H1 (cell line): Measurements from ENCODE around the gene IGF2BP3. TPM values are rescaled to one million over a fixed set of nuclear protein-coding genes. Genes with fewer than 3 reads are reported as not detected.
"Not testable (repeated sequence)": the region's sequence is repeated elsewhere in the genome, so short reads cannot be mapped to it uniquely, and the experiment has no call there.

Experiments used
- CTCF ChIA-PET: fragments of 300-600 bp; sonication (Branson Sonifier 250); formaldehyde crosslinking; loops from one replicate; lab custom pipeline; 2021; ENCODE audit not compliant: partially characterized antibody; lab: Charles Lee
- POLR2A ChIA-PET: fragments of 300-600 bp; sonication (Branson Sonifier 250); formaldehyde crosslinking; loops from one replicate; lab custom pipeline; 2021; ENCODE audit warnings: inconsistent platforms; ENCODE audit not compliant: partially characterized antibody; lab: Charles Lee
- DNase-seq, 2 experiments: peaks; one replicate each; pipeline versions ENCODE4 v3.0.0 to v3.0.0-alpha.2; 2010 to 2022; ENCODE audit warnings: low spot score in 2 of 2, low read depth in 1 of 2, mixed read lengths in 1 of 2
- FAIRE-seq: peaks from 2 replicates; lab custom pipeline; 2011; peaks lifted over from hg19 to GRCh38; lab: Jason Lieb, UNC
- H2AFZ ChIP-seq: 2 replicates; pipeline ENCODE4 v1.8.1; 2012; ENCODE audit warnings: low read length, inconsistent platforms
- H2AK5ac ChIP-seq: 2 replicates; pipeline ENCODE4 v1.6.1; 2013; ENCODE audit warnings: low read depth, low read length
- H2BK120ac ChIP-seq: replicated peaks from 2 replicates; pipeline ENCODE3; 2013; ENCODE audit warnings: low read depth, low read length, inconsistent platforms
- H2BK12ac ChIP-seq: 2 replicates; pipeline ENCODE4 v1.6.1; 2013; ENCODE audit warnings: low read depth, low read length
- H2BK15ac ChIP-seq: 2 replicates; pipeline ENCODE4 v1.6.1; 2013; ENCODE audit warnings: low read length
- H2BK20ac ChIP-seq: 2 replicates; pipeline ENCODE4 v1.6.1; 2013; ENCODE audit warnings: low read length
- H2BK5ac ChIP-seq: 2 replicates; pipeline ENCODE4 v1.6.1; 2013; ENCODE audit warnings: low read depth, low read length
- H3K14ac ChIP-seq: 2 replicates; pipeline ENCODE4 v1.6.1; 2013; ENCODE audit warnings: inconsistent platforms; ENCODE audit not compliant: insufficient read length
- H3K18ac ChIP-seq: 2 replicates; pipeline ENCODE4 v1.6.1; 2013; ENCODE audit warnings: low read length; ENCODE audit errors: extremely low read depth
- H3K23ac ChIP-seq: 2 replicates; pipeline ENCODE4 v1.6.1; 2013; ENCODE audit warnings: inconsistent platforms; ENCODE audit not compliant: insufficient read length
- H3K23me2 ChIP-seq: 2 replicates; pipeline ENCODE4 v1.6.1; 2013; ENCODE audit warnings: low read depth, low read length
- H3K27ac ChIP-seq: 2 replicates; pipeline ENCODE4 v1.6.1; 2011; ENCODE audit warnings: low read depth, low read length, inconsistent platforms
- H3K27me3 ChIP-seq, 4 experiments: replicated peaks in 1 of 4; 1 replicate in 1 of 4; 2 replicates in 3 of 4; pipeline versions ENCODE4 v1.6.1 to v1.8.1; 2011 to 2013; ENCODE audit warnings: low read length in 3 of 4, mild to moderate bottlenecking in 3 of 4, inconsistent platforms in 2 of 4, mixed read lengths in 2 of 4, moderate library complexity in 1 of 4; ENCODE audit not compliant: control insufficient read depth in 3 of 4, insufficient read depth in 3 of 4; ENCODE audit errors: extremely low read depth in 1 of 4
- H3K36me3 ChIP-seq, 4 experiments: 2 replicates each; pipeline versions ENCODE4 v1.6.1 to v1.8.1; 2011 to 2013; ENCODE audit warnings: mild to moderate bottlenecking in 4 of 4, low read length in 3 of 4, moderate library complexity in 2 of 4, control low read depth in 1 of 4, inconsistent platforms in 1 of 4; ENCODE audit not compliant: insufficient read depth in 4 of 4, control insufficient read depth in 2 of 4
- H3K4ac ChIP-seq: replicated peaks from 2 replicates; pipeline ENCODE3; 2013; ENCODE audit warnings: low read length, low read depth, mixed read lengths, inconsistent platforms; ENCODE audit not compliant: insufficient read length
- H3K4me1 ChIP-seq, 4 experiments: replicated peaks in 1 of 4; 1 replicate in 1 of 4; 2 replicates in 3 of 4; pipeline versions ENCODE4 v1.6.1 to v1.8.1; 2011 to 2013; ENCODE audit warnings: low read length in 3 of 4, inconsistent platforms in 2 of 4, mixed read lengths in 1 of 4; ENCODE audit not compliant: insufficient read depth in 4 of 4, control insufficient read depth in 3 of 4
- H3K4me2 ChIP-seq, 2 experiments: 2 replicates each; pipeline versions ENCODE4 v1.6.1 to v1.8.1; 2011 to 2013; ENCODE audit warnings: low read depth in 2 of 2, low read length in 2 of 2, control low read depth in 1 of 2, inconsistent platforms in 1 of 2, mild to moderate bottlenecking in 1 of 2; ENCODE audit not compliant: insufficient read depth in 1 of 2
- H3K4me3 ChIP-seq, 4 experiments: fragments of 200-600, 300-600 bp in 1 of 4; sonication (generic), shearing (Covaris generic), sonication (Bioruptor Twin) in 1 of 4; 2 replicates each; pipeline versions ENCODE4 v1.5.1 to v1.8.1; 2011 to 2016; ENCODE audit warnings: low read length in 4 of 4, low read depth in 3 of 4, control low read depth in 2 of 4, inconsistent platforms in 2 of 4, mild to moderate bottlenecking in 2 of 4, mixed read lengths in 1 of 4, moderate library complexity in 1 of 4; ENCODE audit not compliant: insufficient read depth in 2 of 4; ENCODE audit errors: extremely low read depth in 1 of 4
- H3K56ac ChIP-seq: replicated peaks from 2 replicates; pipeline ENCODE3; 2013; ENCODE audit warnings: low read depth, mild to moderate bottlenecking, mixed read lengths, low read length, inconsistent platforms; ENCODE audit not compliant: insufficient read length
- H3K79me1 ChIP-seq: 2 replicates; pipeline ENCODE4 v1.6.1; 2013; ENCODE audit warnings: low read depth, low read length, control low read depth
- H3K79me2 ChIP-seq, 2 experiments: 2 replicates each; pipeline versions ENCODE4 v1.6.1 to v1.8.1; 2012 to 2013; ENCODE audit warnings: low read length in 2 of 2, mild to moderate bottlenecking in 2 of 2, inconsistent platforms in 1 of 2; ENCODE audit not compliant: insufficient read depth in 2 of 2, control insufficient read depth in 1 of 2
- H3K9ac ChIP-seq, 4 experiments: replicated peaks in 1 of 4; 1 replicate in 1 of 4; 2 replicates in 3 of 4; pipeline versions ENCODE4 v1.6.1 to v1.8.1; 2011 to 2013; ENCODE audit warnings: low read depth in 3 of 4, low read length in 3 of 4, control low read depth in 2 of 4, mild to moderate bottlenecking in 2 of 4, moderate library complexity in 2 of 4, inconsistent platforms in 1 of 4; ENCODE audit errors: extremely low read depth in 1 of 4
- H3K9me3 ChIP-seq, 2 experiments: 2 replicates each; pipeline versions ENCODE4 v1.6.1 to v1.8.1; 2012 to 2013; ENCODE audit warnings: mild to moderate bottlenecking in 2 of 2, moderate library complexity in 2 of 2, control low read depth in 1 of 2, inconsistent platforms in 1 of 2, low read depth in 1 of 2, low read length in 1 of 2, mixed read lengths in 1 of 2; ENCODE audit not compliant: insufficient read depth in 2 of 2
- H4K20me1 ChIP-seq, 2 experiments: replicated peaks in 1 of 2; 2 replicates each; pipeline versions ENCODE3 to v1.8.1; 2011 to 2013; ENCODE audit warnings: inconsistent platforms in 2 of 2, low read length in 2 of 2, mild to moderate bottlenecking in 1 of 2; ENCODE audit not compliant: insufficient read depth in 2 of 2, control insufficient read depth in 1 of 2
- H4K5ac ChIP-seq: 2 replicates; pipeline ENCODE4 v1.6.1; 2013; ENCODE audit warnings: low read length, low read depth, mixed read lengths, inconsistent platforms; ENCODE audit not compliant: insufficient read length
- H4K8ac ChIP-seq: 2 replicates; pipeline ENCODE4 v1.8.0; 2013; ENCODE audit warnings: mild to moderate bottlenecking, moderate library complexity, low read length, inconsistent platforms; ENCODE audit not compliant: insufficient read depth; ENCODE audit errors: extremely low read depth
- H4K91ac ChIP-seq: replicated peaks from 2 replicates; pipeline ENCODE3; 2013; ENCODE audit warnings: low read length, mixed read lengths, inconsistent platforms; ENCODE audit not compliant: insufficient read length
- WGBS, 2 experiments: shearing (Covaris generic) in 1 of 2; methylation state at CpG; one replicate each; pipeline versions ENCODE4 v1.1.6 to v1.1.7; 2013 to 2015; ENCODE audit warnings: low lambda C conversion rate in 2 of 2, mixed read lengths in 2 of 2, inconsistent platforms in 1 of 2, low coverage in 1 of 2, missing lambda C conversion rate in 1 of 2; ENCODE audit not compliant: insufficient replicate concordance in 2 of 2, insufficient coverage in 1 of 2, insufficient read length in 1 of 2; ENCODE audit errors: extremely low coverage in 1 of 2, missing lambda C conversion rate in 1 of 2; 5-methylcytosine and 5-hydroxymethylcytosine counted together
- polyA plus RNA-seq, 7 experiments: library from polyadenylated mRNA; depleted of rRNA in 3 of 7; stranded (reverse) in 5 of 7; unstranded in 2 of 7; fragments of >200 nt in 5 of 7; fragments of 200-250 nt in 2 of 7; gene quantifications; 1 replicate in 5 of 7; 2 replicates in 1 of 7; 4 replicates in 1 of 7; pipeline versions ENCODE4 v1.2.1 to v1.2.3, GENCODE V29; 2011 to 2013; ENCODE audit warnings: missing spikeins in 2 of 7, mixed read lengths in 2 of 7
- total RNA-seq: library from RNA; stranded (reverse); fragmentation: NEBNext Ultra II Directional; extraction: Animal tissue kit (Norgen Biotek cat#: 25700); gene quantifications from 2 replicates; pipeline ENCODE4 v1.2.1, GENCODE V29; 2021

IGF2BP3 gene
- total and polyA plus RNA-seq, 2 of the 8 experiments (the other 6 are each of a cell fraction or from before 2014, with no cell fraction given), result 66.3 to 193 TPM

- not testable (repeated sequence) for H3K4me2 ChIP-seq, H2BK120ac ChIP-seq, H2BK12ac ChIP-seq, H3K23ac ChIP-seq, H2AK5ac ChIP-seq, H2AFZ ChIP-seq, H3K18ac ChIP-seq, H4K5ac ChIP-seq, H3K4me1 ChIP-seq, FAIRE-seq, H2BK5ac ChIP-seq, H3K14ac ChIP-seq, H3K23me2 ChIP-seq, H4K91ac ChIP-seq, H3K9ac ChIP-seq, H4K20me1 ChIP-seq, H4K8ac ChIP-seq, H2BK20ac ChIP-seq, H3K4ac ChIP-seq, H3K56ac ChIP-seq, H3K4me3 ChIP-seq, H3K27ac ChIP-seq, H2BK15ac ChIP-seq, H3K9me3 ChIP-seq, H3K79me1 ChIP-seq, H3K27me3 ChIP-seq, DNase-seq
- Histone ChIP-seq H3K79me2 (peaks cover 4 to 95% of the 10 kb centered on the region in 2 experiments), H3K36me3 (peaks cover 5 to 76% (median 46%) of the 10 kb centered on the region in 4 experiments)
- POLR2A ChIA-PET, result interaction anchor here (1.1 to 2.1 kb wide), 2 partner anchors 10 to 12 kb away, joined by 4 to 7 read pairs; no protein-coding TSS in a partner anchor
- CTCF ChIA-PET, result interaction anchor here (1.1 kb wide), 1 partner anchor 133 kb away, joined by 3 read pairs; no protein-coding TSS in a partner anchor
- 89% methylated on average over 2 of the region's 2 CpGs; no CpG with 5 or more reads in 1 of the 2 experiments for WGBS, 2 experiments
Observed at GRCh38 chr7:23406564-23406963, 63.7 kb downstream of the IGF2BP3 start.
